SK-N-MC (cell line): ENCODE results near the gene FAR1.

Experiments used
- EZH2 ChIP-seq: fragments of 200-600 bp; sonication (generic); IDR thresholded peaks from one replicate; pipeline ENCODE4 v1.6.1; 2017; ENCODE audit warnings: antibody characterized with exemption
- FOXP2 ChIP-seq: optimal IDR thresholded peaks from 2 replicates; pipeline ENCODE3; 2011; ENCODE audit warnings: mild to moderate bottlenecking, moderate library complexity; ENCODE audit not compliant: insufficient read depth; ENCODE audit errors: extremely low read length, control extremely low read depth
- POLR2AphosphoS5 ChIP-seq: IDR thresholded peaks from 2 replicates; pipeline ENCODE4 v1.6.1; 2012; ENCODE audit warnings: mild to moderate bottlenecking, low read depth, low read length, borderline replicate concordance

DNA sequence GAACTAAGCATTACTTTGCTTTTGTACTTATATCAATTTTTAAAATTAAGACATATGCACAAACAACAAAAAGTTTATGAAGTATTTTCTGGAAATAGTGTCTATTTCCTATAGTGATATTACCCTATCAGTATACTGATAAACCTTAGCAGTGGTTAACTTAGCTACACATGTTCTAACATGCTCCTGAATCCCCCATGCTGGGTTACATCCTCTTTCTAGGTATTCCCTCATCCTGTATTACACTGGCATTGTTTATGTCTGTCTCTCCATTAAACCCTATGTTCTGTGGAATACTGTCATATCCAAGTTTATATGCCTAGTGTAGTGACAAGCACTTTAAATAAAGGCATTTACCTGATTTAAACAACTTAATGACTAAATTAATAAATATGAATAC, 1.8 kb upstream of the FAR1 start:
- TF ChIP-seq POLR2AphosphoS5 (no peak), EZH2 (no peak), FOXP2 (no peak)
